A673 (cell line): ENCODE data around the gene CCNB1. TPM values are rescaled to one million over a fixed set of nuclear protein-coding genes. Genes with fewer than 3 reads are reported as not detected.
"Not testable (repeated sequence)": the region's sequence is repeated elsewhere in the genome, so short reads cannot be mapped to it uniquely, and the experiment has no call there.

Experiments used
- BruUV-seq: library from RNA; stranded (reverse); fragments of 400-500 nt; replicated peaks from 2 replicates; lab custom pipeline; 2021; lab: Mats Ljungman, UMichigan
- CTCF ChIA-PET: fragments of 300-600 bp; sonication (Branson Sonifier 250); formaldehyde crosslinking; loops from one replicate; lab custom pipeline; 2022; ENCODE audit warnings: antibody characterized with exemption; lab: Charles Lee
- POLR2A ChIA-PET: fragments of 300-600 bp; sonication (Branson Sonifier 250); formaldehyde crosslinking; loops from one replicate; lab custom pipeline; 2022; ENCODE audit warnings: antibody characterized with exemption; ENCODE audit not compliant: low non-redundant PET; lab: Charles Lee
- DNase-seq: peaks from one replicate; pipeline ENCODE4 v3.0.0-alpha.2; 2015; ENCODE audit warnings: low spot score
- H3K27ac ChIP-seq: fragments of 200-600 bp; sonication (generic); 2 replicates; pipeline ENCODE4 v1.5.1; 2016; ENCODE audit warnings: mixed run types, low read depth, mild to moderate bottlenecking, mixed read lengths, antibody characterized with exemption, low read length; ENCODE audit not compliant: poor library complexity, severe bottlenecking
- H3K27me3 ChIP-seq: fragments of 200-600 bp; sonication (generic); replicated peaks from 2 replicates; pipeline ENCODE4 v1.6.1; 2017; ENCODE audit warnings: mixed run types, low read depth, mild to moderate bottlenecking, mixed read lengths, antibody characterized with exemption, low read length; ENCODE audit not compliant: insufficient read depth, poor library complexity
- H3K36me3 ChIP-seq: fragments of 200-600 bp; sonication (generic); 2 replicates; pipeline ENCODE4 v1.6.1; 2016; ENCODE audit warnings: mixed run types, mild to moderate bottlenecking, mixed read lengths, antibody characterized with exemption, low read length; ENCODE audit not compliant: insufficient read depth, poor library complexity, severe bottlenecking
- H3K4me1 ChIP-seq: fragments of 200-600 bp; sonication (generic); 2 replicates; pipeline ENCODE4 v1.6.1; 2017; ENCODE audit warnings: mixed run types, mild to moderate bottlenecking, mixed read lengths, antibody characterized with exemption, low read length; ENCODE audit not compliant: insufficient read depth, poor library complexity, severe bottlenecking
- H3K4me3 ChIP-seq: fragments of 200-600 bp; sonication (generic); 2 replicates; pipeline ENCODE4 v1.5.1; 2016; ENCODE audit warnings: low read depth, mixed run types, mild to moderate bottlenecking, mixed read lengths, low read length; ENCODE audit not compliant: poor library complexity, severe bottlenecking
- H3K9me3 ChIP-seq: fragments of 200-600 bp; sonication (generic); 2 replicates; pipeline ENCODE4 v1.6.1; 2016; ENCODE audit warnings: mixed run types, low read depth, mild to moderate bottlenecking, mixed read lengths, antibody characterized with exemption, low read length; ENCODE audit not compliant: poor library complexity, severe bottlenecking
- CTCF ChIP-seq: fragments of 300-800, 200-600 bp; sonication (generic); conservative IDR thresholded peaks from 2 replicates; pipeline ENCODE4 v1.5.1; 2017; ENCODE audit warnings: low read depth, mild to moderate bottlenecking, antibody characterized with exemption, low read length, moderate library complexity, mixed read lengths
- EZH2 ChIP-seq: fragments of 200-600 bp; sonication (generic); IDR thresholded peaks from 2 replicates; pipeline ENCODE4 v1.6.1; 2017; ENCODE audit warnings: borderline replicate concordance, low read depth, mild to moderate bottlenecking, mixed read lengths, antibody characterized with exemption, low read length; ENCODE audit not compliant: poor library complexity, severe bottlenecking
- intact Hi-C: fragments of 100-400 bp; cut with micrococcal nuclease; formaldehyde crosslinking; loops from one replicate; pipeline ENCODE4 v1.10.0; 2022; ENCODE audit not compliant: unreplicated experiment
- total RNA-seq: library from RNA; stranded (reverse); gene quantifications from 2 replicates; pipeline ENCODE4 v1.2.3, GENCODE V29; 2021

CCNB1 gene
- total RNA-seq, 1 experiment from 2014 or later, result 444 TPM

GRCh38 chr5:69170969-69171368 is 4.0 kb downstream of the CCNB1 start:
- intact Hi-C loops, result no loop called here
- no TSS peak for BruUV-seq
- Histone ChIP-seq H3K36me3 (peaks cover 80% of the 10 kb centered on the region), H3K4me1 (peaks cover 21% of the 10 kb centered on the region), H3K27me3 (no peaks in the 10 kb centered on the region), H3K4me3 (no peak overlapping the region), H3K9me3 (no peaks in the 10 kb centered on the region), H3K27ac (no peak overlapping the region)
- POLR2A ChIA-PET, result no interaction called here
- no peak for DNase-seq
- CTCF ChIA-PET, result interaction anchor here (1.5 kb wide), 1 partner anchor 78 kb away, joined by 3 read pairs; no protein-coding TSS in a partner anchor
- TF ChIP-seq EZH2 (no peak), CTCF (no peak)

GRCh38 chr5:69181659-69182293 is 14.8 kb downstream of the CCNB1 start:
- H3K4me3 ChIP-seq, CTCF ChIA-PET, H3K27me3 ChIP-seq, H3K4me1 ChIP-seq, H3K27ac ChIP-seq, H3K9me3 ChIP-seq, intact Hi-C loops, DNase-seq, BruUV-seq: not testable (repeated sequence)
- H3K36me3 ChIP-seq, result peaks cover 17% of the 10 kb centered on the region
- POLR2A ChIA-PET, result interaction anchor here (0.6 kb wide), 1 partner anchor 15 kb away, joined by 3 read pairs; the partner anchor contains the start of gene CCNB1

GRCh38 chr5:69184621-69185020 is 17.7 kb downstream of the CCNB1 start:
- POLR2A ChIA-PET, result no interaction called here

More at GRCh38 chr5:69184621-69185020, 17.7 kb downstream of the CCNB1 start:
- H3K4me3 ChIP-seq, result no peak overlapping the region
- no peaks in the 10 kb centered on the region for H3K27me3 ChIP-seq
- TF ChIP-seq CTCF, result no peak
- TF ChIP-seq EZH2, result no peak
- intact Hi-C loops, result no loop called here
- no peaks in the 10 kb centered on the region for H3K4me1 ChIP-seq
- CTCF ChIA-PET, result no interaction called here
- DNase-seq, result no peak
- H3K27ac ChIP-seq, result no peak overlapping the region
- H3K36me3 ChIP-seq, result no peaks in the 10 kb centered on the region
- H3K9me3 ChIP-seq, result no peaks in the 10 kb centered on the region
- no TSS peak for BruUV-seq
